Measurements from ENCODE around the gene CTIF. TPM values are rescaled to one million over a fixed set of nuclear protein-coding genes. Genes with fewer than 3 reads are reported as not detected.
A peak's percentile ranks its signal among the peaks of the same experiment; 100 is the strongest.

CTIF gene
- total RNA-seq, 1 experiment from 2014 or later, result 95.8 TPM

GRCh38 chr18:48893608-48894600, 355.1 kb downstream of the CTIF start:
- intact Hi-C loops (cut with micrococcal nuclease), result no loop called here
- CTCF ChIA-PET, result no interaction called here

GRCh38 chr18:48894799-48895346, 356.0 kb downstream of the CTIF start:
- ChIA-PET CTCF (interaction anchor here (0.6 kb wide), 2 partner anchors 356 to 857 kb away, joined by 3 to 4 read pairs; no protein-coding TSS in a partner anchor), POLR2A (no interaction called here)
- TF ChIP-seq CTCF (IDR thresholded peaks at IDR 0.05; ENCODE audit: unreplicated experiment), result no peak
- H3K4me1 Mint-ChIP-seq (ENCODE audit: insufficient read depth, unreplicated experiment), result peaks cover 7% of the 10 kb centered on the region
- no peak for DNase-seq (ENCODE audit: unreplicated experiment)
- BruUV-seq (replicated peaks), result no TSS peak
- intact Hi-C loops (cut with micrococcal nuclease), result no loop called here
- no peaks in the 10 kb centered on the region for H3K27me3 Mint-ChIP-seq (ENCODE audit: insufficient read depth, unreplicated experiment)
- no peaks in the 10 kb centered on the region for H3K36me3 Mint-ChIP-seq (ENCODE audit: insufficient read depth, unreplicated experiment)
- no peaks in the 10 kb centered on the region for H3K9me3 Mint-ChIP-seq (ENCODE audit: unreplicated experiment)
- no peak overlapping the region for H3K27ac Mint-ChIP-seq (ENCODE audit: low read depth, unreplicated experiment)
- no peak overlapping the region for H3K4me3 Mint-ChIP-seq (ENCODE audit: unreplicated experiment)

More at GRCh38 chr18:48893608-48894600, 355.1 kb downstream of the CTIF start:
- Mint-ChIP-seq H3K4me1 (ENCODE audit: insufficient read depth, unreplicated experiment) (peaks cover 7% of the 10 kb centered on the region), H3K27ac (ENCODE audit: low read depth, unreplicated experiment) (no peak overlapping the region), H3K4me3 (ENCODE audit: unreplicated experiment) (no peak overlapping the region), H3K27me3 (ENCODE audit: insufficient read depth, unreplicated experiment) (no peaks in the 10 kb centered on the region), H3K36me3 (ENCODE audit: insufficient read depth, unreplicated experiment) (no peaks in the 10 kb centered on the region), H3K9me3 (ENCODE audit: unreplicated experiment) (no peaks in the 10 kb centered on the region)
- TF ChIP-seq CTCF (IDR thresholded peaks at IDR 0.05; ENCODE audit: unreplicated experiment), result no peak
- POLR2A ChIA-PET, result no interaction called here
- no peak for DNase-seq (ENCODE audit: unreplicated experiment)
- BruUV-seq (replicated peaks), result no TSS peak

GRCh38 chr18:48896326-48896874, 357.6 kb downstream of the CTIF start:
- H3K4me3 Mint-ChIP-seq (ENCODE audit: unreplicated experiment), result no peak overlapping the region
- no TSS peak for BruUV-seq (replicated peaks)
- no peaks in the 10 kb centered on the region for H3K36me3 Mint-ChIP-seq (ENCODE audit: insufficient read depth, unreplicated experiment)
- H3K27ac Mint-ChIP-seq (ENCODE audit: low read depth, unreplicated experiment), result peak overlapping the region; percentile 68
- peaks cover 11% of the 10 kb centered on the region for H3K4me1 Mint-ChIP-seq (ENCODE audit: insufficient read depth, unreplicated experiment)
- ChIA-PET POLR2A (no interaction called here), CTCF (no interaction called here)
- intact Hi-C loops (cut with micrococcal nuclease), result no loop called here
- no peaks in the 10 kb centered on the region for H3K27me3 Mint-ChIP-seq (ENCODE audit: insufficient read depth, unreplicated experiment)
- TF ChIP-seq CTCF (IDR thresholded peaks at IDR 0.05; ENCODE audit: unreplicated experiment), result no peak
- H3K9me3 Mint-ChIP-seq (ENCODE audit: unreplicated experiment), result no peaks in the 10 kb centered on the region
- no peak for DNase-seq (ENCODE audit: unreplicated experiment)

GRCh38 chr18:48896875-48897511, 358.2 kb downstream of the CTIF start:
- intact Hi-C loops (cut with micrococcal nuclease), result no loop called here
- Mint-ChIP-seq H3K27ac (ENCODE audit: low read depth, unreplicated experiment) (peak overlapping the region; percentile 68), H3K9me3 (ENCODE audit: unreplicated experiment) (no peaks in the 10 kb centered on the region), H3K4me3 (ENCODE audit: unreplicated experiment) (no peak overlapping the region), H3K27me3 (ENCODE audit: insufficient read depth, unreplicated experiment) (no peaks in the 10 kb centered on the region), H3K36me3 (ENCODE audit: insufficient read depth, unreplicated experiment) (no peaks in the 10 kb centered on the region), H3K4me1 (ENCODE audit: insufficient read depth, unreplicated experiment) (peaks cover 15% of the 10 kb centered on the region)
- ChIA-PET CTCF (interaction anchor here (0.9 to 1.0 kb wide), 2 partner anchors 20 to 534 kb away, joined by 3 to 4 read pairs; no protein-coding TSS in a partner anchor), POLR2A (no interaction called here)
- no peak for TF ChIP-seq CTCF (IDR thresholded peaks at IDR 0.05; ENCODE audit: unreplicated experiment)
- peak; percentile 80 for DNase-seq (ENCODE audit: unreplicated experiment)
- BruUV-seq (replicated peaks), result no TSS peak

Measured in MCF 10A (cell line).